Hepatocyte (in vitro differentiated cells): ENCODE data around the gene OBSL1.

ENCODE experiments used
- CTCF ChIP-seq: fragments of 200-600 bp; sonication (generic); IDR thresholded peaks from 2 replicates; pipeline ENCODE4 v1.5.1; 2016; ENCODE audit warnings: antibody characterized with exemption, mild to moderate bottlenecking; ENCODE audit not compliant: poor library complexity
- EZH2 ChIP-seq: fragments of 200-600 bp; sonication (generic); IDR thresholded peaks from 2 replicates; pipeline ENCODE4 v1.6.1; 2016; ENCODE audit warnings: antibody characterized with exemption, mild to moderate bottlenecking, borderline replicate concordance

GRCh38 chr2:219560893-219561178, 10.5 kb downstream of the OBSL1 start:
- TF ChIP-seq CTCF = no peak
- no peak for TF ChIP-seq EZH2
